Endometrial microvascular endothelial cells (primary cell): ENCODE results near the gene GPR37L1. TPM values are rescaled to one million over a fixed set of nuclear protein-coding genes. Genes with fewer than 3 reads are reported as not detected.

ENCODE experiments used
- in situ Hi-C: cut with HindIII; loops from 2 replicates; pipeline ENCODE4 v1.10.0; 2017; ENCODE audit warnings: low sequenced_read_pairs, low pct_unique_long_range_greater_than_20kb; ENCODE audit errors: inconsistent ontology term
- total RNA-seq: library from RNA; depleted of rRNA; stranded (reverse); fragments of >200 nt; gene quantifications from one replicate; pipeline ENCODE4 v1.2.3, GENCODE V29; 2015; ENCODE audit errors: inconsistent ontology term

The GPR37L1 gene, protein sequence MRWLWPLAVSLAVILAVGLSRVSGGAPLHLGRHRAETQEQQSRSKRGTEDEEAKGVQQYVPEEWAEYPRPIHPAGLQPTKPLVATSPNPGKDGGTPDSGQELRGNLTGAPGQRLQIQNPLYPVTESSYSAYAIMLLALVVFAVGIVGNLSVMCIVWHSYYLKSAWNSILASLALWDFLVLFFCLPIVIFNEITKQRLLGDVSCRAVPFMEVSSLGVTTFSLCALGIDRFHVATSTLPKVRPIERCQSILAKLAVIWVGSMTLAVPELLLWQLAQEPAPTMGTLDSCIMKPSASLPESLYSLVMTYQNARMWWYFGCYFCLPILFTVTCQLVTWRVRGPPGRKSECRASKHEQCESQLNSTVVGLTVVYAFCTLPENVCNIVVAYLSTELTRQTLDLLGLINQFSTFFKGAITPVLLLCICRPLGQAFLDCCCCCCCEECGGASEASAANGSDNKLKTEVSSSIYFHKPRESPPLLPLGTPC
- not detected for total RNA-seq

DNA sequence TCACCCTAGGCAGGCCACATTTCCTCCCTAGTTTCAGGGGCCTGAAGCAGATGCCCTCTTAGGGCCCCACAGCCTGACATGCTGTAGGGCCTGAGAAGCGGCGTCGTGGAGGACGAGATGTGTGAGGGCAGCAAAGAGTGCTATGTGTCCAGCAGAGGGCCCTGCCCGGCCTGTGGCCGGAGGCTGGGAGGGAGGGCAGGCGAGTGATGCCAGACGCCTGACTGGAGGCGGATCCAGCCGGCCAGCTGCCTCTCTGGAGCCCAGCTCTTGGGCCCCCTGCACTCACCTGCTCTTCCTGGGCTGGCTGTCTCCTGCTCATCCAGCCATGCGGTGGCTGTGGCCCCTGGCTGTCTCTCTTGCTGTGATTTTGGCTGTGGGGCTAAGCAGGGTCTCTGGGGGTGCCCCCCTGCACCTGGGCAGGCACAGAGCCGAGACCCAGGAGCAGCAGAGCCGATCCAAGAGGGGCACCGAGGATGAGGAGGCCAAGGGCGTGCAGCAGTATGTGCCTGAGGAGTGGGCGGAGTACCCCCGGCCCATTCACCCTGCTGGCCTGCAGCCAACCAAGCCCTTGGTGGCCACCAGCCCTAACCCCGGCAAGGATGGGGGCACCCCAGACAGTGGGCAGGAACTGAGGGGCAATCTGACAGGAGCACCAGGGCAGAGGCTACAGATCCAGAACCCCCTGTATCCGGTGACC lies at the start of gene GPR37L1:
Gene GPR37L1, plus strand, starts transcription at position 279 of the 697 bp plus-strand sequence. Its CDS starts 47 bp downstream, at position 326.
- in situ Hi-C loops, result no loop called here

DNA sequence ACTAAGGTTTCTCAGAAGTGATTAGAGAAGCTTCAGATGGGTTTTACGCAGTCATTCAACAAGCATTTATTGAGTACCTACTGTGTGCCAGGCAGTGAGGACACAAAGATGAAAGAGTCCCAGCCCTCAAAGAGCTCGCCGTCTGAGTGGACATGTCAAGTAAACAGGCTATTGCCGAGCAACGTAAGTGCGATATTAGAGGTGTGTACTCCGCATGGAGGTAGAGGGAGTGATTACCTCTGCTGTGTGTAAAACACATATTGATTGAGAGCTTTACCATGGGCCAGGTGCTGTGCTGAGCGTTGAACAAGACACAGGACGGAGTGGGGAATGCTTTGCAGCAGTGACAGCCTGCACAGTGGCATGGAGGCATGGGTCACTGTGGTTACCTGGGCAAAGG lies 49.5 kb upstream of the GPR37L1 start:
- in situ Hi-C loops, result no loop called here

DNA sequence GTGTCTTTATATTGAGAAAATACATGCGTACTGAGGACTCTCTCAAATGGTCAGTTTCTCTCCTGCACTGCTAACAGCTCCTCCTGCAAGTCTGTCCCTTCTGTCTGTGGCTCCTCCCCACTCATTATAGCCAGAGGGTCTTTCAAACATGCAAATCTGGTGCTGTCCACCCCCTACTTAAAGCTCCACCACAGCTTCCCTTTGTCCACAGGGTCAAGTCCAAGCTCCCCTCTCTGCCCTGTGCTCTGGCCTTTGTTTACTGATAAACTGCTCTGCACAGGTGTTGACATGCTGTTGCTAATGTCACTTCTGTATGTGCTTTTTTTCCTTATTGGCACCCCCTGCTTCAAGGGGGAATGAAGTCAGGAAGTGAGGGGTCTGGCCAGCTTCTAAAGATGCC lies 47.7 kb upstream of the GPR37L1 start:
- in situ Hi-C loops, result no loop called here

DNA sequence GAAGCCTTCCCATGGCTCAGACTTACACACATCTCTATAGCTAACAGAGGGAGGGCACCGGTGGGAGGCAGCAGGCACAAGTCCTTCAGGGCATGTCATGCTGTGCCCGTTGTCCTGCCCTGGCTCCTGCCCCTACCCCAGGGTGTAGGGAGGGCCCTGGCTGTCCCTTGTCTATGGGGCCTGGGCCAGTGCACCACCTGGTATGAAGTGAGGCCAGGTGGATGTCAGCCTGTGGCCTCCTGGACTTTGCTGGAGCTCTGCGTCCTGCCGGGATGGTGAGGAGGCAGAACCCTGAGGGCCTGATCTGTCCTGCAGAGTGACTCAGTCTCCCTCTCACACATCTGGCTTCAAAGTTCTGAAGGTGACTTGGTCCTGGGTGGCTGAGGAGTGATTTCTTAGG lies 47.3 kb upstream of the GPR37L1 start:
- in situ Hi-C loops, result no loop called here

DNA sequence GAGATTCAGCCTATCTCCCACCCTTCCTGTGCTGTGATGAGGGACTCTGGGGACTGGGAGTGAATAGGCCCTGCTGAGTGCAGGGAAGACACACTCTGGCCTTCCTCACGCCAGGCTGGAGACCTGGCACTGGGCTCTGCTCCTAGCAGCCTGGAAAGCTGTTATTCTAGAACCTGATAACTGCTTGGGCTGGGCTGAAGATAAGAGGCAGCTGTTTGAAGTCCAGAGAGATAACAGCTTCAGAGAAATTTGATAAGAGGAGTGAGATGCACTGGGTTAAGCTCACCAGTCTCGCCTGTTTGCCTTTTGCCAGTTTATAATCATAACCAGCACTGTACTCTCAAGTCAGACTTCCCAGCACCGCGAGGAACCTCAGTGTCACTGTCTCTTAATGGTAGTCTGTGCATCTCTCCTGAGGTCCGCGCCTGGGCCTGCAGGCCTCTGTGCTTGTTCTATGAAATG lies 46.6 kb upstream of the GPR37L1 start:
- in situ Hi-C loops, result no loop called here

DNA sequence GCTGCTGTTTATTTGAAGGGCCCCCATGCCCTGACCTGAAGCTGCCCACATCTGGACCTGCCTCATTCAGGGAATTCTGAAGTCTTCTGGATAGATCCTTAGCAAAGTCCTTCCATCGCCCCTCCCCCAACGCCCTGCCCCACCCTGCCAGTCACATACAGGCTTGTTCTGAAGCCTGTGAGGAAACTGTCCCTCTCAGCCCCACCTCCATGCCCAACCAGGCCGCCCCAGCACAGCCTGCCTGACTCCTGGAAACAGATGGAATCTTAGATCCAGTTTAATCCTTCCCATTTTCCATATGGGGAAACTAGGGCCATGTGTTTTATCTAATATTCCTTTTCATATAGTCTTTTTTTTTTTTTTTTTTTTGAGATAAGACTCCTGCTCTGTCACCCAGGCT lies 44.5 kb upstream of the GPR37L1 start:
- in situ Hi-C loops, result no loop called here

DNA sequence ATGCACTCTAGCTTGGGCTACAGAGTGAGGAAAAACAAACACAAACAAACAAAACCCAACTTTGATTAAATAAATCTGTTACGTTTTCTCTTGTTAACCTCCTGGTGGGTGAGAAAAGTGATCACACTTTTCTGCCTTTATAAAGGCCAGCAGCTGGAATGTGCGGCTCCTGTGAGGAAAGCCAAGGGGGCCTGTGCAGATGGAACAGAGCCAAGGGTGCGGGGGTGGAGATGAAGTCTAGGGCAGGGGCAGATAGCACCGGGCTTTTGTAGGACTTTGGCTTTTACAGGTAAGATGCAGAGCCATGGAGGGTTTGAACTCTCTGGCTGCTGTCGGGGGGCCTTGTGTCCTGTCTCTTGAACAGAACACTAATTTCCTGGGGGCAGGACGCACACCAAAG lies 40.7 kb upstream of the GPR37L1 start:
- in situ Hi-C loops, result no loop called here

DNA sequence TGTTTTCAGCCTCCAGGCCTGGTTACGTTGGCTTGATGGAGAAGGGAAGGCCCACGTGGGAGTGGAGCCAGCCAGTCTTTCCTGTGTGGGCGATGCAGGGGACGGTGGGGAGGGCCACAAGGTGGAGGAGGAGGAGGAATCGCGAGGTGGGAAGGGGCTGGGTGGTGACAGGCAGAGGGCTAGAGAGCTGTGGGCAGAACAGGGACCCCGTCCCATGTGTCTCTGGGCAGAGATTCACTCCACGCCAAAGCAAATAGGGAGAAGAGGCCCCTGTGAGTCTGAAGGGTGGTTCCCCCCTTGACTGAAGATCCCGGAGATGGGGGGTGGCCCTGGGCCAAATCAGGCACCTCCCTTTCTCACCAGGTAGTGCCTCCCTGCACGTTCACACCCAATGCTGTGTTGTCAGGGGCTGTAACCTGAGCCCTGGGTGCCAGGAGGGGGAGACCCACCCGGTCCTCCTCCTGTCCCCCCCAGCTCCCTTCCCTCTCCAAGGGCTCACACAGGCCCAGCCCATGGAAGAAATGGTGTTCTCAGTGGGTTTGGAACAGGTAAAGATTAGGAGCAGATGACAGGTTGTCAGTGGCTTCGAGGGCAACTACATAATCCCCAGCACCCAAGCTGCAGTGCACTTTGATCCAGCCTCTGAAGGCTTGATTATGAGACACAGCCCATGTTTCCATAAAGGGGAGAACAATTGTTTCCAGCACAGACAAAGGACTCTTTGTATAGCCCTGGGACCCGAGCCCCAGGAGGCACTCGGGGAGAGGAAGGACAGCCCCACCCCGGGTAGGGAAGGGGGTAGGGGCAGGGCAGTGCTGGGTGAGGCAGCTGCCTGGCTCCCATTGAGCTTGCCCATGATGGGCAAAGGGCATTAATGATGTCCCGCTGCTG lies 37.7 kb upstream of the GPR37L1 start:
- in situ Hi-C loops, result no loop called here

DNA sequence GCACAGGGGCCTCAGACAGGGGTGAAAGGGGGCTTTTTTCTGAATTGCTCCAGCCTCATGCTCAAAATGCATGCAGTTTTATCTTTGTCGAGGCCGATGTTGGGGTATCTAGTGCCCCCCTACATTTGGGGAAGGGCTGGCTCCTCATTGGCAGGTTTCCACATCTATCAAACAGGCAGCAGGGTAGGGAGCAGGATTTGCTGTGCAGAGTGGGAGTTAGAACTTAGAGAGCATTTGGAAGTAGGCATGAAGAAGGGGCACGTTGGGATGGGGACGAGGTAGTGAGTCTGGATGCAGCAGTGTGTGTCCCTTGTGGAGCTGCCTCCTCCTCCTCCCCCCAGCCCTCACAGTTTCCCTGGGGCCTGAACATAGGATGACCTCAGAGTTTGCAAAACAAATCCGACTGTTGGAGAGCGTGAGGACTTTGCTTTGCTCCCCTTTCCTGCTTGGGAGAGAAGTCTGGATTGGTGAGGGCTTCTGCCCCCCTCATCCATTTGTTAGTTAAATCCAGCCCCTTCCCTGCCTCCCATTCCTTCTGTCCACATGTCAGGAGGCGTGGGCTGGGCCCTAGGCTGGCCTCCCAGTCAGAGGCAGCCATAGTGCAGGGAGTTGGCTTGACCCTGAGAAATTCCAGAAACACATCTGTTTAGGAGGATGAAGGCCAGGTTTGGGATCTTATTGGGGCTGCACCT lies 36.9 kb upstream of the GPR37L1 start:
- in situ Hi-C loops, result no loop called here

DNA sequence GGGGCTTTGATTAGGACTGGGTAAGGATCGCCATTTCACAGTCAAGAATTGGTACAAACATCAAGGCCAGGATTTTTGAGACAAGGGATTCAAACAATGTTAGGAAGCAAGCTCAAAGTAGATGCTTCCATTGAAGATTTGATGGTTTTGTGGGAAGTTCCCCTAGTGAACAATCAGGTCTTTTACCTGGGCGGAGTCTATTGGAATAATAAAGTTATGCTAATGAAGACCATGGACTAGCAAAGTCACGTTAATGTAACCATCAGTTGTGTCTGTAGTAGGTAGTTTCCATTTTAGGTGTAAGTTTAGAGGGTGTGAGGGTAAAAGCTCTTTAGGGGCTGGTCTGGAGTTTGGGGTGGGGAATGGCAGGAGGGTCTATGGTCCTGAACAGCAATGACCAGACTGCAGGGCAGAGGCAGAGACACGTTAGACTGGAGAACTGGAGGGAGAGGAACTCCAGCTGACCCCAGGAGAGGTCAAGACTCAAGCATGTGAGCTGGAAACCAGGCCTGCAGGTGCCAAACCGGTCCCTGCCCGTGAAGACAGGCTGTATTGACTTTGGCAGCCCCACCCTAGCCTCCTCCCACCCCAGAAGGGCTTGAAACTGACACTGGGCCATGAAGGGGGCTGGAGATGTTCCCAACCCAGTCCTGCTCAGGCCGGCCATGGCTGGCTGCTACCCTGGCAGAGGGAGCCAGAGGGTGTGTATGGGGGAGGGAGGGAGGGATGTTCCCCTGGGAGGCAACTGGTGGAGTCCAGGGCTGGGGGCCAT lies 36.0 kb upstream of the GPR37L1 start:
- in situ Hi-C loops, result no loop called here

DNA sequence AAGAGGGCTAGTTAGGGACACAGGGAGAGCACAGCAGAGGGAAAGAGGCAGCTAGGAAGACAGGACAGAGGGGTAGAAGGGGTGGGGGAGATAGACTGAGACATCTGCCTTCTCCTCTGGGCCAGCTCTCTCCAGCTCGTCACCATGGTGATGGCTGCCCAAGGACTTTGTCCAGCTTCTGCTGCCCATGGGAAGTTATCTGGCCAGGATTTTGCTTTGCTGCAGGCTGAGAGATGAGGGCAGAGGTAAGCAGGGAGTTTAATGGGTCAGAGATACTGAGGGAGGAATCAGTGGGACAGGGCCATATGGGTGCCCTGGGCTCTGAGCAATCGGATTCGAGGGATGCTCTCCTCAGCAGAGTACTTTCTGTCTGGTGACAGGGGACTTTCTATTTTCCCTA lies 34.5 kb upstream of the GPR37L1 start:
- in situ Hi-C loops, result no loop called here

DNA sequence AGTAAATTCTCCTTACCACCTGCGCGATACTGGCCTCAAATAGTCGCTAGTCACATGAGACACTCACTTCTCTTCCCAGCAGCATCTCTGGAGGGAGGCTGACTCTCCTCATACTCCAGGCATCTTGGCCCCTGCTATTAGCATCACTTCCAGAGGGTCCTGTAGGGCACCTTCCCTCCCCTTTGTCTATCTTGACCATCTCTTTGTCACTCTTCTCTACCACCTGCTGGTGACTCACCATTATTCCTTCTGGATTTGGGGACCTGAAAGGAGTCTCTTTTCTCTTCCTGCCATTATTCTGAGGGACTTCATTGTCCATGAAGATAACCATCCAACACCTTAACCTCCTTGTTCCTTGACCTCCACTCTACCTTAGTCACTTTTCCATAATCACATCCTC lies 31.7 kb upstream of the GPR37L1 start:
- in situ Hi-C loops, result no loop called here

DNA sequence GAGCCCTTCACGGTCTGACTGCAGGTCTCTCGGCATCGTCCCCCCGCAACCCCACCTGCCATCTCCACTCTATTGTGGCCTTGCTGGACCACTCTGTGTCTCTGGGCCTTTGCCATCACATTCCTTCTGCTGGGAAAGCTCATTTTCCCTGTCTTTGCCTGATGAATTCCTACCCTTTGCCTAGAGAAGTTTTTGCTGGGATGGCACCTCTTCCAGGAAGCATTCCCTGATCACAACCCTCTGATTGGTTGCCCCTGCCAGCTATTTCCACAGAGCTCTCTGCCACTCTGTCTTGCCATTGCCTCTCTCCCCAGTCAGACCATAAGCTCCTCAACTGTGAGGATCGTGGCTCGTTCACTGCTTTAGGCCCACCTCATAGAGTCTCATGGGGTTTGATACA lies 28.9 kb upstream of the GPR37L1 start:
- in situ Hi-C loops, result no loop called here

DNA sequence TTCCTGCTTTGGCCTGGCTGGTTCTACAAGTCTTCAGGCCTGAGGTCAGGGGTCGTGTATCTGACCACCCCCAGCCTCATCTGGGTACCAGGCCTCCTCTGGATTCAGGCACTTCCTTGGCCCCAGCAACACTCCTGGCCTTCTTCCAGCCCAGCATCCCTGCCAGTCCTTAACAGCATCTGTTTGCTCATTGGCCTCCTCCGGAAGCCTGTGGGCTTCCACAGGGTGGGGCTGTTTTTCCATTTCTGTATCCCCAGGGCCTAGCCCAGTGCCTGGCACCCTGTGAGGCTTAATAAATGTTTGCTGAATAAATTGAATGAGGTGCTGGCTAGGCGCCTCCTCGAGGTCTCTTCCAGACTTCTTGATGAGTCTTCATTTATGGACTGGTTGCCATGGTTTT lies 21.5 kb upstream of the GPR37L1 start:
- in situ Hi-C loops, result no loop called here

DNA sequence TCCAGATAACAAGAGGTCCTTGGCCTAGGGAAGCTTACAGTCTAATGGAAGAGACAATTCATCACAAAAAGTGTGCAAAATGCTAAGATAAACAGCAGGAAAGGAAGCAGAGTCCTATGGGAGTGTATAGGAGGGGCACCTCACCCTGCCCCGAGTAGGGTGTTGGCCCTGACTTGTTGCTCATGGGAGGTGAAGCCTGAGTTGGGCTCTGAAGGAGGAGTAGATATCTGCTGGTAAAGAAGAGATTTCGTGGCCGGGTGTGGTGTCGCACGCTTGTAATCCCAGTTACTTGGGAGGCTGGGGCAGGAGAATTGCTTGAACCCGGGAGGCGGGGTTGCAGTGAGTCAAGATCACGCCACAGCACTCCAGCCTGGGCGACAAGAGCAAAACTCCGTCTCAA lies 18.6 kb upstream of the GPR37L1 start:
- in situ Hi-C loops, result no loop called here

DNA sequence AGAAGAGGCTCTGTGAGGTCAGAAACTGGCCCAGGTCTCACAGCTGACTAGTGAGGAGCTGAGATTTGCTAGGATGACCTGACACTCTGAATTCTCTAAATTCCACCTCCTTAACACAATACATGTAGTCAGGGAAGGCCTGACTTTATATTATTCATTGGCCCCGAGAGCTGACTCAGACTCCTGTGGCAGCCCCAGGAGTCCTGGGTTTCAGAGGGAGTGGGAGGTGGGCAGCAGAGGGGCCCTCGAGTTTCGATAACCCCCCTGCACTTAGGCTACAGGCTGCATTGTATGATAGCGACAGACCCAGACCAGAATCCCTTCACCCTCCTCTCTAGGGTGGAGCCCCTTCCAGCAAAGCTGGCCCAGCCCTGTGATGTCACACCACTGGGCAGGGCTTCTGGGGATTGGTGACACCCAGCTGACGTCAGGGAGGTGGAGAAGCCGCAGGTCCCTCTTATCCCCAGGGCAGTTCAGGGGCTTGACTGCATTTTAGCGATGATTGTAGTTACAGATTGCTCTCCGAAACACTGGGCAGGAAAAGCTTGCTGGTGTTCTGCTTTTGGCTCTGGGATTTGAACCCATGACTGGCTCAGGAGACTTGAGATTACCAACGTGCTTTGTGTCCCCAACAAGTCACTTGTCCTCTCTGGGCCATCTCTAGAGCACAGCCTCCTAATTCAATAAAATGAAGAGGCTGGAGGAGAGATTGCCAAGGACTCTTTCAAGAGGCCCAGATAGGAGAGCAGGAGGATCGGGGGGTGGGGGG lies 17.0 kb upstream of the GPR37L1 start:
- in situ Hi-C loops, result no loop called here
